GM12891 (cell line): ENCODE measurements around the gene LRCH3.

Experiments
- POLR2A ChIP-seq: IDR thresholded peaks from 2 replicates; pipeline ENCODE4 v1.6.1; 2011; ENCODE audit warnings: low read depth, low read length, control low read depth
- POLR2AphosphoS5 ChIP-seq: IDR thresholded peaks from 2 replicates; pipeline ENCODE4 v1.6.1; 2011; ENCODE audit warnings: low read depth, low read length, control low read depth
- TAF1 ChIP-seq: IDR thresholded peaks from 2 replicates; pipeline ENCODE4 v1.6.1; 2011; ENCODE audit warnings: low read depth, low read length, control low read depth

DNA sequence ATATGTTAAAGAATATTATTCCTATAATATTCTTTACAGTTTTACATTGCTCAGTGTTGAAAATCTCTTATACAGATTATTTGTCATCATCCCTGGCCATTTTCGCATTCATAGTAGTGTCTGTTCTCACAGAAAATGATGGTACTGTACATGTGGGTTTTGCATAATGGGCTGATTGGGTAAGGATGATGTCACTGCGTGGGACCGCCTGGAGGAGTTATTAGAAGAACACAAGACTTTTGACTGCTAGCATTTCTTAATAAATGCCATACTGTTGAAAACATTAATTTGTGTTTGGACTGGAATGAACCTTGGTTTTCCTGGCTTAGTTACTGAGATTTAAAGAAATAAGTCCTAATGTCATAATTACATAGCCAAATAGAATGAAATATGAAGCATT lies 20.3 kb downstream of the LRCH3 start:
- TF ChIP-seq POLR2A = no peak
- TF ChIP-seq TAF1 = no peak
- no peak for TF ChIP-seq POLR2AphosphoS5
